Prostate gland (tissue), 2 donors: Measurements from ENCODE around the gene IMPACT. TPM values are rescaled to one million over a fixed set of nuclear protein-coding genes. Genes with fewer than 3 reads are reported as not detected.

Source experiments
- DNase-seq: peaks from one replicate; pipeline ENCODE4 v3.0.0-alpha.2; 2019; ENCODE audit warnings: low spot score
- H3K27ac ChIP-seq, 2 donors: fragments of 200-600 bp; sonication (generic); 2 replicates each; pipeline ENCODE4 v1.5.1; 2017 to 2019
- H3K27me3 ChIP-seq: fragments of 200-600 bp; sonication (generic); replicated peaks from 2 replicates; pipeline ENCODE4 v1.5.1; 2019; ENCODE audit not compliant: insufficient read depth
- H3K36me3 ChIP-seq, 2 donors: fragments of 200-600 bp; sonication (generic); 1 replicate in 1 of 2; 2 replicates in 1 of 2; pipeline versions ENCODE4 v1.5.1 to v1.8.1; 2017 to 2019
- H3K4me1 ChIP-seq: fragments of 200-600 bp; sonication (generic); replicated peaks from 2 replicates; pipeline ENCODE4 v1.5.1; 2019
- H3K4me3 ChIP-seq, 2 donors: fragments of 200-600 bp; sonication (generic); 2 replicates each; pipeline ENCODE4 v1.5.1; 2017 to 2019
- H3K9me3 ChIP-seq: fragments of 200-600 bp; sonication (generic); 2 replicates; pipeline ENCODE4 v1.5.1; 2017
- CTCF ChIP-seq, 4 experiments: fragments of 200-600 bp in 2 of 4; fragments of 450-650 bp in 2 of 4; sonication (generic) in 2 of 4; IDR thresholded peaks; 1 replicate in 3 of 4; 2 replicates in 1 of 4; pipeline ENCODE4 v1.5.1; 2016 to 2019; ENCODE audit warnings: antibody characterized with exemption in 4 of 4, mild to moderate bottlenecking in 2 of 4, moderate library complexity in 2 of 4
- POLR2A ChIP-seq: fragments of 450-650 bp; IDR thresholded peaks from one replicate; pipeline ENCODE4 v1.6.1; 2016; ENCODE audit warnings: antibody characterized with exemption, mild to moderate bottlenecking
- POLR2AphosphoS5 ChIP-seq: sonication (generic); formaldehyde crosslinking; IDR thresholded peaks from one replicate; pipeline ENCODE4 v1.6.1; 2017; ENCODE audit warnings: antibody characterized with exemption
- WGBS: methylation state at CpG from one replicate; pipeline ENCODE4 v1.1.5; 2018; 5-methylcytosine and 5-hydroxymethylcytosine counted together
- intact Hi-C: fragments of 100-400 bp; cut with DNase I; formaldehyde crosslinking; loops from one replicate; pipeline ENCODE4 v1.14.2; 2022
- total RNA-seq, 2 donors: library from RNA; depleted of rRNA; stranded (reverse); fragments of >200 nt; gene quantifications; one replicate each; pipeline ENCODE4 v1.1.0, GENCODE V29; 2016

IMPACT gene
- total RNA-seq, 2 donors from 2014 or later = 24.8 to 46.7 TPM

GRCh38 chr18:24446953-24447538, 20.6 kb downstream of the IMPACT start:
- H3K36me3 ChIP-seq = no peaks in the 10 kb centered on the region
- intact Hi-C loops = no loop called here
- H3K27ac ChIP-seq = no peak overlapping the region
- no peaks in the 10 kb centered on the region for H3K27me3 ChIP-seq
- H3K4me1 ChIP-seq = no peaks in the 10 kb centered on the region
- no peak overlapping the region for H3K4me3 ChIP-seq
- 76% methylated on average over 1 of the region's 1 CpG for WGBS
- DNase-seq = no peak
- TF ChIP-seq POLR2AphosphoS5 = peak; percentile 53
- no peak for TF ChIP-seq POLR2A
- peak in 2 of 4 experiments; percentile 20 to 37 for TF ChIP-seq CTCF (IDR thresholded peaks at IDR 0.05)
- H3K9me3 ChIP-seq = no peaks in the 10 kb centered on the region

DNA sequence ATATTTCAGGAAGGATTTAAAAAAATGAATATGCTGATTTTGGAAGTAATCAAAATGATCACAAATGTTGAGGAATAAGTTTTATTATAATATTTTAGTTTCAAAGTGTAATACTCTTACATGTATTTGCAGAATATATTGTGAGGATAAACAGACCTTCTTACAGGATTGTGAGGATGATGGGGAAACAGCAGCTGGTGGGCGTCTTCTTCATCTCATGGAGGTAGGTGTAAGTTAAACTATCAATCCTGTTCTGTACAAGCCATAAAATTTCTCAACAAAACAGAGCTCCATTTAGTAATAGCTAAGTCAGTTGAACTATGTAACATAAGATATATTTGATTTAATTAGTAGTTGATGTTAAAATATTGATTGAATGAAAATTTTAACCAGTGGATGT, 21.5 kb downstream of the IMPACT start:
- WGBS = 85% methylated on average over 1 of the region's 1 CpG

DNA sequence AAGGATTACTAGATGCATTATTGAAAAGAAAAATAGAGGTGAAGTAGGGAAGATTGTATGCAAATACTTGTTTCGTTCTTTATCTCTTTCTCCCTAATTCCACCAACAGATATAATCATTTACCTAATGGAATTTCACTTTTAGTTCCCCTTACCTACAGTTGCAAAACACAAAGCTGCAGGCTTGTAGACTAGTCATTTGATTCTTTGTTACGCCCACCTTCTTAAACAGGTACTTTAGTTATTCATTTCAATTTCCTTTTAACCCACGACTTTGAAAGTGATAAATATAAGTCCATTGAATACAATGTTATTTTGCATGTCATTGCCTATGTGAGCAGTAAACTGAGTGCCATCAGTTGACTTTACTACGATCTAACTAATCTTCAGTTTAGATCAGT, 30.1 kb downstream of the IMPACT start:
- WGBS = 90% methylated on average over 4 of the region's 4 CpGs
- DNase-seq = no peak
- no peak overlapping the region for H3K4me3 ChIP-seq
- intact Hi-C loops = no loop called here
- H3K27me3 ChIP-seq = no peaks in the 10 kb centered on the region
- no peaks in the 10 kb centered on the region for H3K4me1 ChIP-seq
- H3K36me3 ChIP-seq = no peaks in the 10 kb centered on the region
- no peak overlapping the region for H3K27ac ChIP-seq
- no peaks in the 10 kb centered on the region for H3K9me3 ChIP-seq
- no peak for TF ChIP-seq CTCF (IDR thresholded peaks at IDR 0.05)
- TF ChIP-seq POLR2A = no peak
- no peak for TF ChIP-seq POLR2AphosphoS5

More for the DNA sequence above, 21.5 kb downstream of the IMPACT start:
- DNase-seq = no peak
- TF ChIP-seq POLR2AphosphoS5 = no peak
- no peak for TF ChIP-seq POLR2A
- TF ChIP-seq CTCF (IDR thresholded peaks at IDR 0.05) = no peak
- Histone ChIP-seq H3K27ac (no peak overlapping the region), H3K4me1 (no peaks in the 10 kb centered on the region), H3K9me3 (no peaks in the 10 kb centered on the region), H3K27me3 (no peaks in the 10 kb centered on the region), H3K4me3 (no peak overlapping the region), H3K36me3 (no peaks in the 10 kb centered on the region)
- intact Hi-C loops = no loop called here

DNA sequence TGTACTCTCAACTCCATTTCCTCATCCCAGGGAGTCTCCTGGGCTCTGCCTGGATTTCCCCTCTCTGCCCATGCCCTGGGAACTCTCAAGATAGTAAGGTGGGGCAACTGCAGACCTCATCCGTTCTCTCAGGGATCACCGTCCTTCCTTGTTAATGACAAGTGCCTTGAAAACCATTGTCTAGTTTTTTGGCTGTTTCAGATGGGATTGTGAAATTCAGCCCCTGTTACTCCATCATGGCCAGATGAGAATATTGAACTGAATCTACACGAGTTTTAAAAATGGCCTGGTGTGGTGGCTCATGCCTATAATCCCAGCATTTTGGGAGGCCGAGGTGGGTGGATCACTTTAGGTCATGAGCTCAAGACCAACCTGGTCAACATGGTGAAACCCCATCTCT, 33.3 kb downstream of the IMPACT start:
- TF ChIP-seq POLR2A (no peak), CTCF (IDR thresholded peaks at IDR 0.05) (no peak), POLR2AphosphoS5 (no peak)

GRCh38 chr18:24460388-24460787, 33.9 kb downstream of the IMPACT start, which contains the start of gene HRH4:
TSS of gene HRH4 (plus strand) at chr18:24460637. CDS start at chr18:24460729, 92 bp downstream.
- no peak within 1 kb of the TSS for H3K27ac ChIP-seq
- no peaks in the 10 kb centered on the region for H3K36me3 ChIP-seq
- intact Hi-C loops = no loop called here
- no peak for DNase-seq
- H3K4me1 ChIP-seq = no peaks in the 10 kb centered on the region
- H3K27me3 ChIP-seq = no peaks in the 10 kb centered on the region
- no peak within 1 kb of the TSS for H3K4me3 ChIP-seq
- no peak for TF ChIP-seq POLR2AphosphoS5
- no peak for TF ChIP-seq CTCF (IDR thresholded peaks at IDR 0.05)
- no peak for TF ChIP-seq POLR2A
- no peaks in the 10 kb centered on the region for H3K9me3 ChIP-seq
- WGBS = 71% methylated on average over 1 of the region's 1 CpG

More for the DNA sequence above, 33.3 kb downstream of the IMPACT start:
- Histone ChIP-seq H3K9me3 (no peaks in the 10 kb centered on the region), H3K4me3 (no peak overlapping the region), H3K36me3 (no peaks in the 10 kb centered on the region), H3K27ac (no peak overlapping the region), H3K27me3 (no peaks in the 10 kb centered on the region), H3K4me1 (no peaks in the 10 kb centered on the region)
- 92% methylated on average over 4 of the region's 4 CpGs for WGBS
- no peak for DNase-seq
- intact Hi-C loops = no loop called here
